Osteoblast (primary cell): ENCODE data around the gene GNE. TPM values are rescaled to one million over a fixed set of nuclear protein-coding genes. Genes with fewer than 3 reads are reported as not detected.
A peak's percentile ranks its signal among the peaks of the same experiment; 100 is the strongest.
"Not testable (repeated sequence)": the region's sequence is repeated elsewhere in the genome, so short reads cannot be mapped to it uniquely, and the experiment has no call there.

Experiments
- DNase-seq: peaks from one replicate; pipeline ENCODE4 v3.0.0; 2011; ENCODE audit warnings: low spot score, mixed read lengths; ENCODE audit not compliant: insufficient read length; ENCODE audit errors: missing footprints
- H2AFZ ChIP-seq: 2 replicates; pipeline ENCODE4 v1.6.0; 2011; ENCODE audit warnings: mild to moderate bottlenecking, low read length
- H3K27ac ChIP-seq: 2 replicates; pipeline ENCODE4 v1.5.1; 2011; ENCODE audit warnings: mild to moderate bottlenecking, low read depth, low read length, moderate library complexity
- H3K27me3 ChIP-seq: 2 replicates; pipeline ENCODE4 v1.6.0; 2012; ENCODE audit warnings: mild to moderate bottlenecking, control low read depth, inconsistent platforms, low read length, moderate library complexity; ENCODE audit not compliant: insufficient read depth
- H3K36me3 ChIP-seq: 2 replicates; pipeline ENCODE4 v1.5.1; 2011; ENCODE audit warnings: mild to moderate bottlenecking, low read length, control low read depth, moderate library complexity; ENCODE audit not compliant: insufficient read depth
- H3K4me1 ChIP-seq: 2 replicates; pipeline ENCODE4 v1.5.1; 2011; ENCODE audit warnings: mild to moderate bottlenecking, low read length, control low read depth, moderate library complexity; ENCODE audit not compliant: insufficient read depth
- H3K4me2 ChIP-seq: 2 replicates; pipeline ENCODE4 v1.6.0; 2011; ENCODE audit warnings: mild to moderate bottlenecking, low read length; ENCODE audit not compliant: insufficient read depth
- H3K4me3 ChIP-seq: fragments of 200-600 bp; sonication (generic); 3 replicates; pipeline ENCODE4 v1.5.1; 2012; ENCODE audit warnings: mild to moderate bottlenecking, low read length, inconsistent platforms; ENCODE audit not compliant: insufficient read depth
- H3K79me2 ChIP-seq: 2 replicates; pipeline ENCODE4 v1.6.0; 2012; ENCODE audit warnings: mild to moderate bottlenecking, low read length, control low read depth, inconsistent platforms; ENCODE audit not compliant: insufficient read depth
- H3K9me3 ChIP-seq: 2 replicates; pipeline ENCODE4 v1.5.1; 2011; ENCODE audit warnings: low read depth, low read length, control low read depth
- H4K20me1 ChIP-seq: 2 replicates; pipeline ENCODE4 v1.6.0; 2012; ENCODE audit warnings: mild to moderate bottlenecking, low read length, control low read depth; ENCODE audit not compliant: insufficient read depth
- total RNA-seq: library from RNA; depleted of rRNA; stranded (reverse); fragments of >200 nt; gene quantifications from 2 replicates; pipeline ENCODE4 v1.2.3, GENCODE V29; 2012
- TF ChIP-seq, protein P1 (sequence below): IDR thresholded peaks from 2 replicates; pipeline ENCODE4 v1.5.1; 2011; ENCODE audit warnings: mild to moderate bottlenecking, low read depth, low read length, moderate library complexity; ENCODE audit errors: extremely low read depth

The GNE gene
- total RNA-seq, 1 donor = 25.3 TPM

DNA sequence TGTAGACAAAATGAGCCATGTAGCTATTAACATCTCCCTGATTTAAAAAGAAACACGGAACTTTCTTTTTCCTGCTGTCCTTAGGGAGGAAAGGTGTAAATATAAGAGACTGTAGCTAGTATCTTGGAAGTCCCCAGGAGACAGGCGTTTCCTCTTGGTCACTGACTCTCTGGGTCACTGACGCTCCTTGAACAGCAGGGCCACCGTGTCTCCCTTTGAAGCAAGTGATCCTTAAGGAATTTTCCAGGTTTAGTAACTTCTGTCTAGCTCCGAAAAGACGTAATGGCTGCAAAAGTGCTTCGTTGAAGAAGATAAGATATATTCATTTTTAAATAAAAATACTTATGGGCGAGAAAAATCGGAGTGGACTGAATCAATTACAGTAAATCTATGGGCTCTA lies 68.3 kb downstream of the GNE start:
- no peaks in the 10 kb centered on the region for H3K9me3 ChIP-seq
- H3K36me3 ChIP-seq = peaks cover 8% of the 10 kb centered on the region
- peak overlapping the region; percentile 88 for H3K4me3 ChIP-seq
- peaks cover 43% of the 10 kb centered on the region for H3K79me2 ChIP-seq
- H3K27ac ChIP-seq = peak overlapping the region; percentile 92
- peaks cover 45% of the 10 kb centered on the region for H3K4me1 ChIP-seq
- H2AFZ ChIP-seq = peak overlapping the region; percentile 97
- H3K27me3 ChIP-seq = no peaks in the 10 kb centered on the region
- DNase-seq = no peak
- peak overlapping the region; percentile 96 for H3K4me2 ChIP-seq
- TF ChIP-seq, protein P1, sequence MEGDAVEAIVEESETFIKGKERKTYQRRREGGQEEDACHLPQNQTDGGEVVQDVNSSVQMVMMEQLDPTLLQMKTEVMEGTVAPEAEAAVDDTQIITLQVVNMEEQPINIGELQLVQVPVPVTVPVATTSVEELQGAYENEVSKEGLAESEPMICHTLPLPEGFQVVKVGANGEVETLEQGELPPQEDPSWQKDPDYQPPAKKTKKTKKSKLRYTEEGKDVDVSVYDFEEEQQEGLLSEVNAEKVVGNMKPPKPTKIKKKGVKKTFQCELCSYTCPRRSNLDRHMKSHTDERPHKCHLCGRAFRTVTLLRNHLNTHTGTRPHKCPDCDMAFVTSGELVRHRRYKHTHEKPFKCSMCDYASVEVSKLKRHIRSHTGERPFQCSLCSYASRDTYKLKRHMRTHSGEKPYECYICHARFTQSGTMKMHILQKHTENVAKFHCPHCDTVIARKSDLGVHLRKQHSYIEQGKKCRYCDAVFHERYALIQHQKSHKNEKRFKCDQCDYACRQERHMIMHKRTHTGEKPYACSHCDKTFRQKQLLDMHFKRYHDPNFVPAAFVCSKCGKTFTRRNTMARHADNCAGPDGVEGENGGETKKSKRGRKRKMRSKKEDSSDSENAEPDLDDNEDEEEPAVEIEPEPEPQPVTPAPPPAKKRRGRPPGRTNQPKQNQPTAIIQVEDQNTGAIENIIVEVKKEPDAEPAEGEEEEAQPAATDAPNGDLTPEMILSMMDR = no peak
- peaks cover 37% of the 10 kb centered on the region for H4K20me1 ChIP-seq

DNA sequence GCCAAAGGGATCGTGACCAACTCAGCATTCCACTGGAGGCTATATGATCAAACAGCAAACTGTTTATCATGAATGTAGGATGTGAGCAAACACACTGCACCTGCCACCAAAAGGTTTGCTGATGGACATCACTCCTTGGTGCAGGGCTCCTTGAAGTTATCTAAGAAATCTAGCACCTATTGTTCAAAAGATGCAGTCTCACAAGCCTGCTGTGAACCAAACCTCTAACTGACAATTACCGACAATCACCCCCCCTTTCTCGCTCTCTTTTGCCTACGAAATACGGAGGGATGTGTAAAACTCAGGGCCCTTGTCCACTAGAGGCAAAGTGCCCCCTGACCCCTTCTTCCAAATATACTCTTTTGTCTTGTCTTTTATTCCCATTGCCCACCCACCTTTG lies 70.0 kb downstream of the GNE start:
- TF ChIP-seq, protein P1 = no peak
- Histone ChIP-seq H3K9me3 (no peaks in the 10 kb centered on the region), H2AFZ (no peak overlapping the region), H3K36me3 (no peaks in the 10 kb centered on the region), H3K27me3 (no peaks in the 10 kb centered on the region), H3K27ac (no peak overlapping the region), H3K4me3 (no peak overlapping the region), H3K79me2 (peaks cover 25% of the 10 kb centered on the region), H3K4me2 (no peak overlapping the region), H4K20me1 (peaks cover 21% of the 10 kb centered on the region), H3K4me1 (peaks cover 34% of the 10 kb centered on the region)
- no peak for DNase-seq

DNA sequence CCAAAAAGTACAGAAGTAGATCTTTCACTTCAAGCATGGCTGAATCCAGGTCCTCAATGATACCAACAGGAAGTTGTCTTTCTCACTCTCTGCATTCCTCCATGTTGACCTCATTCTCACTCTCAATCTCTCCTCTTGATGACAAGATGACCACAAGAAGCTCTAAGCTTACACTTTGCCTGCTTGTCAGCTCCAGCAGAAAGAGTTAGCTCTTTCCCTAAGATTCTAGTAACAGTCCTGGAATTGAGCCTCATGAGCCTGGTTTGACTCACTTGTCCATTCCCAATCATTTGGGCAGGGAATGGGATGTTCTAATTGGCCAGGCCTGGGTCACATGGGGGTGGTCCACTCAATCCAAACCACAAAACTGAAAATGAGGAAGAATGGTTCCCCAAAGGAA lies 70.8 kb downstream of the GNE start:
- Histone ChIP-seq H3K9me3 (no peaks in the 10 kb centered on the region), H3K27me3 (no peaks in the 10 kb centered on the region), H3K79me2 (peaks cover 17% of the 10 kb centered on the region), H4K20me1 (peaks cover 13% of the 10 kb centered on the region), H3K27ac (peak overlapping the region; percentile 78), H2AFZ (peak overlapping the region; percentile 60), H3K4me3 (no peak overlapping the region), H3K4me2 (peak overlapping the region; percentile 12), H3K36me3 (no peaks in the 10 kb centered on the region), H3K4me1 (peaks cover 27% of the 10 kb centered on the region)
- peak; percentile 95 for DNase-seq
- TF ChIP-seq, protein P1 = no peak

DNA sequence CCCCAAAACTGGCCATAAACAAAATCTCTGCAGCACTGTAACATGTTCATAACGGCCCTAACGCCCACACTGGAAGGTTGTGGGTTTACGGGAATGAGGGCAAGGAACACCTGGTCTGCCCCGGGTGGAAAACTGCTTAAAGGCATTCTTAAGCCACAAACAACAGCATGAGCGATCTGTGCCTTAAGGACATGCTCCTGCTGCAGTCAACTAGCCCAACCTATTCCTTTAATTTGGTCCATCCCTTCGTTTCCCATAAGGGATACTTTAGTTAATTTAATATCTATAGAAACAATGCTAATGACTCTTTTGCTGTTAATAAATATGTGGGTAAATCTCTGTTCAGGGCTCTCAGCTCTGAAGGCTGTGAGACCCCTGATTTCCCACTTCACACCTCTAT lies 78.0 kb downstream of the GNE start:
- H3K9me3 ChIP-seq, H2AFZ ChIP-seq, H3K4me2 ChIP-seq, DNase-seq, H4K20me1 ChIP-seq, H3K27me3 ChIP-seq, H3K4me3 ChIP-seq, H3K36me3 ChIP-seq, H3K79me2 ChIP-seq, H3K27ac ChIP-seq, H3K4me1 ChIP-seq: not testable (repeated sequence)
